KMS-11 (cell line): ENCODE measurements around the gene ZNF611.

Experiments used
- H2AFZ ChIP-seq: fragments of 200-600 bp; sonication (generic); 2 replicates; pipeline ENCODE4 v1.6.1; 2016; ENCODE audit warnings: antibody characterized with exemption, mixed run types, low read depth
- H3K27ac ChIP-seq: fragments of 200-600 bp; sonication (generic); 2 replicates; pipeline ENCODE4 v1.6.1; 2016; ENCODE audit warnings: mild to moderate bottlenecking, mixed run types
- H3K27me3 ChIP-seq: fragments of 200-600 bp; sonication (generic); 2 replicates; pipeline ENCODE4 v1.6.1; 2017; ENCODE audit warnings: mild to moderate bottlenecking, low read depth, mixed run types, moderate library complexity; ENCODE audit not compliant: insufficient read depth
- H3K36me3 ChIP-seq: fragments of 200-600 bp; sonication (generic); 2 replicates; pipeline ENCODE4 v1.6.1; 2017; ENCODE audit warnings: mild to moderate bottlenecking, mixed run types; ENCODE audit not compliant: insufficient read depth
- H3K4me1 ChIP-seq: fragments of 200-600 bp; sonication (generic); 2 replicates; pipeline ENCODE4 v1.6.1; 2016; ENCODE audit warnings: mild to moderate bottlenecking, low read depth, mixed run types; ENCODE audit not compliant: poor library complexity, severe bottlenecking
- H3K4me2 ChIP-seq: fragments of 200-600 bp; sonication (generic); 2 replicates; pipeline ENCODE4 v1.7.0; 2016; ENCODE audit warnings: mild to moderate bottlenecking, mixed run types
- H3K4me3 ChIP-seq: fragments of 200-600 bp; sonication (generic); IDR thresholded peaks from 2 replicates; pipeline ENCODE4 v1.6.1; 2017; ENCODE audit warnings: low read depth, low read length, mixed read lengths; ENCODE audit not compliant: insufficient read depth
- H3K79me2 ChIP-seq: fragments of 200-600 bp; sonication (generic); 2 replicates; pipeline ENCODE4 v1.6.1; 2016; ENCODE audit warnings: low read depth, mixed run types; ENCODE audit not compliant: insufficient read depth
- H3K9ac ChIP-seq: fragments of 200-600 bp; sonication (generic); 2 replicates; pipeline ENCODE4 v1.6.1; 2016; ENCODE audit warnings: mild to moderate bottlenecking, mixed run types
- H4K20me1 ChIP-seq: fragments of 200-600 bp; sonication (generic); 2 replicates; pipeline ENCODE4 v1.6.1; 2016; ENCODE audit warnings: mild to moderate bottlenecking, mixed run types; ENCODE audit not compliant: insufficient read depth
- TF ChIP-seq, protein P1 (sequence below): fragments of 200-600 bp; sonication (generic); conservative IDR thresholded peaks from 2 replicates; pipeline ENCODE4 v1.6.1; 2017; ENCODE audit warnings: low read depth, mild to moderate bottlenecking, antibody characterized with exemption, low read length, moderate library complexity, mixed read lengths

ZNF611 gene

DNA sequence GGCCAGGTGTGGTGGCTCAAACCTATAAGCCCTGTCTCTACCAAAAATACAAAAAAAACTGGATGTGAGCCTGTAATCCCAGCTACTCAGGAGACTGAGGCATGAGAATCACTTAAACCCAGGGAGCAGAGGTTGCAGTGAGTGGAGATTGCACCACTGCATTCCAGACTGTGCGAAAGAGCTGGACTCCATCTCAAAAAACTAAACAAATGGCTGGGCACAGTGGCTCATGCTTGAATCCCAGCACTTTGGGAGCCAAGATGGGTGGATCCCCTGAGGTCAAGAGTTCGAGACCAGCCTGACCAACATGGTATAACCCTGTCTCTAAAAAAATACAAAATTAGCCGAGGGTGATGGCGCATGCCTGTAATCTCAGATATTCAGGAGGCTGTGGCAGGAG is 61.8 kb downstream of the ZNF611 start:
- no peak overlapping the region for H3K4me2 ChIP-seq
- H3K4me1 ChIP-seq = no peaks in the 10 kb centered on the region
- H3K27me3 ChIP-seq = no peaks in the 10 kb centered on the region
- H3K9ac ChIP-seq = no peak overlapping the region
- H2AFZ ChIP-seq = no peak overlapping the region
- H3K79me2 ChIP-seq = no peaks in the 10 kb centered on the region
- H3K36me3 ChIP-seq = no peaks in the 10 kb centered on the region
- no peaks in the 10 kb centered on the region for H4K20me1 ChIP-seq
- TF ChIP-seq, protein P1, sequence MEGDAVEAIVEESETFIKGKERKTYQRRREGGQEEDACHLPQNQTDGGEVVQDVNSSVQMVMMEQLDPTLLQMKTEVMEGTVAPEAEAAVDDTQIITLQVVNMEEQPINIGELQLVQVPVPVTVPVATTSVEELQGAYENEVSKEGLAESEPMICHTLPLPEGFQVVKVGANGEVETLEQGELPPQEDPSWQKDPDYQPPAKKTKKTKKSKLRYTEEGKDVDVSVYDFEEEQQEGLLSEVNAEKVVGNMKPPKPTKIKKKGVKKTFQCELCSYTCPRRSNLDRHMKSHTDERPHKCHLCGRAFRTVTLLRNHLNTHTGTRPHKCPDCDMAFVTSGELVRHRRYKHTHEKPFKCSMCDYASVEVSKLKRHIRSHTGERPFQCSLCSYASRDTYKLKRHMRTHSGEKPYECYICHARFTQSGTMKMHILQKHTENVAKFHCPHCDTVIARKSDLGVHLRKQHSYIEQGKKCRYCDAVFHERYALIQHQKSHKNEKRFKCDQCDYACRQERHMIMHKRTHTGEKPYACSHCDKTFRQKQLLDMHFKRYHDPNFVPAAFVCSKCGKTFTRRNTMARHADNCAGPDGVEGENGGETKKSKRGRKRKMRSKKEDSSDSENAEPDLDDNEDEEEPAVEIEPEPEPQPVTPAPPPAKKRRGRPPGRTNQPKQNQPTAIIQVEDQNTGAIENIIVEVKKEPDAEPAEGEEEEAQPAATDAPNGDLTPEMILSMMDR = no peak
- no peak overlapping the region for H3K4me3 ChIP-seq
- no peak overlapping the region for H3K27ac ChIP-seq

DNA sequence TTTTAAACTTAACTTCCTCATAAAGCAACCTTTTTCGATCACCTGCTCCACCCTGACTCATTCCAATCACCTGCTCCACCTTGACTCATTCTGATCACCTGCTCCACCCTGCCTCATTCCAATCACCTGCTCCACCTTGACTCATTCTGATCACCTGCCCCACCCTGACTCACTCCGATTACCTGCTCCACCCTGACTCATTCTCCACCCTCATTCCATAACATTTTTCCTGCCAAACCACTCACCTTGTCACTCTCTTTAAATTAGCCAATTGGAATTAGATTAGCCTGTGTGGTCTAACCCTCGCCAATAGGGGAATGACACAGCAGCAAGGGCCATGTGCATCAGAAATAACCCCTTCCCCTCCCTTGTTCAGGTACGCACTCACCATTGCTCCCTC is 64.8 kb downstream of the ZNF611 start:
- Histone ChIP-seq H3K4me1 (no peaks in the 10 kb centered on the region), H3K9ac (no peak overlapping the region), H3K4me3 (no peak overlapping the region), H3K27me3 (no peaks in the 10 kb centered on the region), H4K20me1 (no peaks in the 10 kb centered on the region), H3K4me2 (no peak overlapping the region), H3K27ac (no peak overlapping the region), H3K36me3 (no peaks in the 10 kb centered on the region), H3K79me2 (no peaks in the 10 kb centered on the region), H2AFZ (no peak overlapping the region)
- TF ChIP-seq, protein P1 = no peak

DNA sequence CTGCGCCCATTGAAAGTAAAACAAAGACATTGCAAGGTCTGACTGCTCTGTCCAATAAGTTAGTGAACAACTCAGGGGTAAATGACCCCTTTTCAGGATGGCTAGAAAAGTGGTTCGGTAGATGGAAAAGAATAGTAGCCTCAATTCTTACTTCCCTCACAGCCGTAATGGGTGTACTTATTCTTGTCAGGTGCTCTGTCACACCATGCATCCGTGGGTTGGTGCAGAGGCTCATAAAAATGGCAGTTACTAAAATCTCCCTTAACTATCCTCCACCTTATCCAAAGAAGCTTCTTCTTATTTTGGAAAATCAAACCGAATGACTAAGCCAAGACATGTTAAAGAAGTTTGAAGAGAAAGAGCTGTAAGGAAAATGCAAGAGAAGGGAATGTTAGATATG is 65.3 kb downstream of the ZNF611 start:
- no peak overlapping the region for H3K9ac ChIP-seq
- no peaks in the 10 kb centered on the region for H3K27me3 ChIP-seq
- H3K4me3 ChIP-seq = no peak overlapping the region
- TF ChIP-seq, protein P1 = no peak
- no peaks in the 10 kb centered on the region for H3K79me2 ChIP-seq
- no peaks in the 10 kb centered on the region for H3K4me1 ChIP-seq
- no peak overlapping the region for H3K27ac ChIP-seq
- H3K4me2 ChIP-seq = no peak overlapping the region
- H3K36me3 ChIP-seq = no peaks in the 10 kb centered on the region
- no peaks in the 10 kb centered on the region for H4K20me1 ChIP-seq
- H2AFZ ChIP-seq = no peak overlapping the region

DNA sequence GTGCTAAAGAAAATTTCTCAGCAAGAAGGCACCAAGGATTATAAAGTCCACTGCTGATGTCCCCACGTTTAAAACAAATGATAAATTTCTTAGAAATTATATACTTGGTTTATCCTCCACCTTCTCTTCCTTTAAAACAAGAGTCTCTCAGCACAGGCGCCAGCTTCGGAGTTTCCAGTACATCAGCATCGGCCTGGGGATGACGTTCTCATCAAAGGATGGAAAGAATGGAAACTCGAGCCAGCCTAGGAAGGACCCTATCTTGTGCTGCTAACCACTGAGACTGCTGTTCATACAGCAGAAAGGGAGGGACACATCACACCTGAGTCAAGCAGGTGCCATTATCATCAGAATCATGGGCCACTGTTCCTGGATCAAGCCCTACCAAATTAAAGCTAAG is 66.9 kb downstream of the ZNF611 start:
- no peak overlapping the region for H3K4me3 ChIP-seq
- no peaks in the 10 kb centered on the region for H3K79me2 ChIP-seq
- no peak overlapping the region for H3K4me2 ChIP-seq
- no peak overlapping the region for H3K27ac ChIP-seq
- H3K9ac ChIP-seq = no peak overlapping the region
- H3K36me3 ChIP-seq = no peaks in the 10 kb centered on the region
- TF ChIP-seq, protein P1 = no peak
- H2AFZ ChIP-seq = no peak overlapping the region
- H3K27me3 ChIP-seq = no peaks in the 10 kb centered on the region
- no peaks in the 10 kb centered on the region for H4K20me1 ChIP-seq
- H3K4me1 ChIP-seq = no peaks in the 10 kb centered on the region

DNA sequence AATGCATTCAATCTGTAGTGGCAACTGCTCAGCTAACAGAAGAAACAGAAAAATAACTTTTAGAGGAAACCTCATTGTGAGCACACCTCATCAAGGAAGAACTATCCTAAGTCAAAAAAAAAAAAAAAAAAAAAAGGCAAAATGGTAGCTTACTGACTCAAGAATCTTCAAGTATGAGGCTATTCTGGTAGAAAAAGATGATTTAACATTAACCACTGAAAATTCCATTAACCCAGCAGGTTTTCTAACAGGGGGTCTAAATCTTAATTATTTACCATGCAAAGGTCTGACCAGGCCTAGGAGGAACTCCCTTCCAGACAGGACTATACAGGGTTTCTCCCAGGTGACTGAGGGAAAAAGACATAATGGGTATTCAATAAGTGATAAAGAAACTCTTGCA is 68.3 kb downstream of the ZNF611 start:
- TF ChIP-seq, protein P1 = no peak
- Histone ChIP-seq H2AFZ (no peak overlapping the region), H3K4me3 (no peak overlapping the region), H3K9ac (no peak overlapping the region), H3K27ac (no peak overlapping the region), H4K20me1 (no peaks in the 10 kb centered on the region), H3K79me2 (no peaks in the 10 kb centered on the region), H3K36me3 (no peaks in the 10 kb centered on the region), H3K27me3 (no peaks in the 10 kb centered on the region), H3K4me1 (no peaks in the 10 kb centered on the region), H3K4me2 (no peak overlapping the region)
